ENCODE data around the gene MRPL36. TPM values are rescaled to one million over a fixed set of nuclear protein-coding genes. Genes with fewer than 3 reads are reported as not detected.

MRPL36 gene
- total RNA-seq, 1 experiment from 2014 or later, result 79.9 TPM

GRCh38 chr5:1760231-1760630 is 39.4 kb downstream of the MRPL36 start:
- BruUV-seq (replicated peaks), result no TSS peak
- ChIA-PET CTCF (no interaction called here), POLR2A (no interaction called here)
- ATAC-seq, result no peak
- intact Hi-C loops (cut with micrococcal nuclease; ENCODE audit: unreplicated experiment) (no loop called here), in situ Hi-C loops (cut with HindIII; ENCODE audit: low pct_unique_long_range_greater_than_20kb, low sequenced_read_pairs) (no loop called here)
- Histone ChIP-seq H3K4me3 (ENCODE audit: low read depth in 2 of 2, low read length in 2 of 2) (no peak overlapping the region), H3K36me3 (ENCODE audit: control insufficient read depth, insufficient read depth, low read length) (no peaks in the 10 kb centered on the region), H3K4me1 (ENCODE audit: control insufficient read depth, insufficient read depth, low read length) (no peaks in the 10 kb centered on the region), H3K27ac (ENCODE audit: low read length) (no peak overlapping the region), H3K27me3 (ENCODE audit: control insufficient read depth, insufficient read depth, low read length) (no peaks in the 10 kb centered on the region), H3K9me3 (ENCODE audit: control insufficient read depth, insufficient read depth, low read depth, low read length) (no peaks in the 10 kb centered on the region)
- DNase-seq (ENCODE audit: low read depth, low spot score), result no peak
- no peak for TF ChIP-seq TCF7L2 (IDR thresholded peaks at IDR 0.05; ENCODE audit: low read depth, low read length)
- TF ChIP-seq SIN3A (IDR thresholded peaks at IDR 0.05; ENCODE audit: borderline replicate concordance, insufficient read depth, low read depth, low read length), result no peak
- TF ChIP-seq REST (IDR thresholded peaks at IDR 0.05; ENCODE audit: insufficient read depth in 1 of 2, low read depth in 2 of 2, low read length in 1 of 2), result no peak
- TF ChIP-seq POLR2AphosphoS5 (IDR thresholded peaks at IDR 0.05; ENCODE audit: low read depth, low read length), result no peak
- TF ChIP-seq CTCF (IDR thresholded peaks at IDR 0.05), result no peak

- no peak for TF ChIP-seq CTCF (IDR thresholded peaks at IDR 0.05)
- no peak for TF ChIP-seq TCF7L2 (IDR thresholded peaks at IDR 0.05; ENCODE audit: low read depth, low read length)
- TF ChIP-seq POLR2AphosphoS5 (IDR thresholded peaks at IDR 0.05; ENCODE audit: low read depth, low read length), result no peak
- TF ChIP-seq REST (IDR thresholded peaks at IDR 0.05; ENCODE audit: insufficient read depth in 1 of 2, low read depth in 2 of 2, low read length in 1 of 2), result no peak
- no peak for TF ChIP-seq SIN3A (IDR thresholded peaks at IDR 0.05; ENCODE audit: borderline replicate concordance, insufficient read depth, low read depth, low read length)
- in situ Hi-C loops (cut with HindIII; ENCODE audit: low pct_unique_long_range_greater_than_20kb, low sequenced_read_pairs), result no loop called here
- Histone ChIP-seq H3K27ac (ENCODE audit: low read length) (no peak overlapping the region), H3K9me3 (ENCODE audit: control insufficient read depth, insufficient read depth, low read depth, low read length) (no peaks in the 10 kb centered on the region), H3K27me3 (ENCODE audit: control insufficient read depth, insufficient read depth, low read length) (no peaks in the 10 kb centered on the region), H3K4me1 (ENCODE audit: control insufficient read depth, insufficient read depth, low read length) (no peaks in the 10 kb centered on the region), H3K4me3 (ENCODE audit: low read depth in 2 of 2, low read length in 2 of 2) (no peak overlapping the region), H3K36me3 (ENCODE audit: control insufficient read depth, insufficient read depth, low read length) (no peaks in the 10 kb centered on the region)
- ChIA-PET CTCF (interaction anchor here (0.6 to 0.7 kb wide), 2 partner anchors 179 to 203 kb away, joined by 4 to 7 read pairs; no protein-coding TSS in a partner anchor), POLR2A (interaction anchor here (0.6 kb wide), 1 partner anchor 443 kb away, joined by 6 read pairs; no protein-coding TSS in a partner anchor)
- DNase-seq (ENCODE audit: low read depth, low spot score) (no peak), ATAC-seq (no peak)
- intact Hi-C loops (cut with micrococcal nuclease; ENCODE audit: unreplicated experiment), result no loop called here
- BruUV-seq (replicated peaks), result no TSS peak
These were observed 40.2 kb downstream of the MRPL36 start for GRCh38 chr5:1759378-1759970.
